ENCODE results near the gene ANKRD42.

DNA sequence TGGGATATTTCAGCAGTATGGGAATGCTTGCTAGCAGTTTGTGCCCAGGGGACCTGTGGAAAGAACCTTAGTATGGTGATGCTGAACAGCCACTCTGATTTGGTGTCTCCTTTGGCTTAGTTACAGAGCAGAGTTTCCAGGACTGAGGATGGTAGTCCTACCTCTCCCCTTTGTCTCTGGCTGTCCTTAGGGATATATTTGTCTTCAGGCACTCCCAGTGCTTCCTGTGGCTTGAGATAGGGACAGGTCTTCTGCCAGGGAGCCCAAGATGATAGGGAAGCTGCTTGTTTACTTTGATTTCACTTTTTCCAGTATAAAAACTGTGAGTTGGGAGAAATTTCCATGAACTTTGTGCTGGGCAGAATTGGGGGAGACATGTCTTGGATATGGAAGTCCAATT, 28.2 kb downstream of the ANKRD42 start:
- TF ChIP-seq CTCF (IDR thresholded peaks at IDR 0.05) (no peak), POLR2A (IDR thresholded peaks at IDR 0.05) (no peak)

All from thyroid gland (tissue), 4 donors.